ENCODE measurements around the gene FEM1C.

The FEM1C gene, protein sequence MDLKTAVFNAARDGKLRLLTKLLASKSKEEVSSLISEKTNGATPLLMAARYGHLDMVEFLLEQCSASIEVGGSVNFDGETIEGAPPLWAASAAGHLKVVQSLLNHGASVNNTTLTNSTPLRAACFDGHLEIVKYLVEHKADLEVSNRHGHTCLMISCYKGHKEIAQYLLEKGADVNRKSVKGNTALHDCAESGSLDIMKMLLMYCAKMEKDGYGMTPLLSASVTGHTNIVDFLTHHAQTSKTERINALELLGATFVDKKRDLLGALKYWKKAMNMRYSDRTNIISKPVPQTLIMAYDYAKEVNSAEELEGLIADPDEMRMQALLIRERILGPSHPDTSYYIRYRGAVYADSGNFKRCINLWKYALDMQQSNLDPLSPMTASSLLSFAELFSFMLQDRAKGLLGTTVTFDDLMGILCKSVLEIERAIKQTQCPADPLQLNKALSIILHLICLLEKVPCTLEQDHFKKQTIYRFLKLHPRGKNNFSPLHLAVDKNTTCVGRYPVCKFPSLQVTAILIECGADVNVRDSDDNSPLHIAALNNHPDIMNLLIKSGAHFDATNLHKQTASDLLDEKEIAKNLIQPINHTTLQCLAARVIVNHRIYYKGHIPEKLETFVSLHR

GRCh38 chr5:115544436-115545350 lies at the start of gene FEM1C:
Gene FEM1C, minus strand, starts transcription at chr5:115544775. Its CDS starts 1,282 bp downstream, at chr5:115543493.
- peak; percentile 98 for DNase-seq

- no peak for DNase-seq
These were observed 44.5 kb upstream of the FEM1C start for GRCh38 chr5:115589043-115589442.

DNA sequence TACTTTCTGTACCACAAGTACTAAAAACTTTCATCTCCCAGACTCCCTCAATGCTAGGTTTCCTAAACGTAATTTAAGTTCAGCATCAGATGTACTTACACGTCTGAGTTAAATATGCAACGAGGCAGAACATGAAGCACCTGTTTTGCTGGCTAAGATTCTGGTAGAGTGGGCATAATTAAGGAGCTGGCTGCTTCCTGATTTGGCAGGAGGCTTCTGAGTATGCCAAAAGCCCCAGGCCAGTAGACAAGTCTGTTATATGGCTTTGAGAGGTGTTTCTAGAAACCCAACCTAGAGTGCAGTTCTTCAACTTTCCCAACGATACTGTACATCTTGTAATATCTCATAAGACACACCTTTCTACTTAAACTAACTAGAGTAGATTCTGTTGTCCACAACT lies 44.1 kb upstream of the FEM1C start:
- DNase-seq = no peak

GRCh38 chr5:115586525-115587146 lies 42.1 kb upstream of the FEM1C start:
- no peak for DNase-seq

GRCh38 chr5:115585265-115585664 lies 40.7 kb upstream of the FEM1C start:
- no peak for DNase-seq

- DNase-seq = no peak
These were observed 39.9 kb upstream of the FEM1C start for GRCh38 chr5:115584501-115584900.

GRCh38 chr5:115583474-115583873 lies 38.9 kb upstream of the FEM1C start:
- no peak for DNase-seq

DNA sequence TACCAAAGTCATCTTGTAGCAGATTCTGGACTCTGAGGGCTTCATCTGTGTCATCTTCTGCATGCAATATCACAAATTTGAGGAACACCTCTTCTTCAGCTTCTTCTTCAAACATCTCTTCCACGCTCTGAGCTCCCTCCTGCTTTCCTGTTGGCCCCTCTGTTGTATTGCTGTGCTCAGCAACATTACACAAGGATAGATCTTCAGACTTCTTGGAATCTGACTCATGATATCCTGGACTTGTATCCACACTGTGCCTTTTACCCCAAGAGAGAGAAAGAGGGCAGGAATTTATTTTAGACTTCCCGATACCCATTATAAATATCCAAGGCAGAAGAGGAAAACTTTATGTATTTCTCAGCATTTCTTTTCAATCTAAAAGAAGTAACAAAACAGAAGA lies 36.4 kb upstream of the FEM1C start:
- no peak for DNase-seq

GRCh38 chr5:115579747-115580173 lies 35.2 kb upstream of the FEM1C start:
- no peak for DNase-seq

- DNase-seq = no peak
These were observed 34.6 kb upstream of the FEM1C start for GRCh38 chr5:115579216-115579615.

DNA sequence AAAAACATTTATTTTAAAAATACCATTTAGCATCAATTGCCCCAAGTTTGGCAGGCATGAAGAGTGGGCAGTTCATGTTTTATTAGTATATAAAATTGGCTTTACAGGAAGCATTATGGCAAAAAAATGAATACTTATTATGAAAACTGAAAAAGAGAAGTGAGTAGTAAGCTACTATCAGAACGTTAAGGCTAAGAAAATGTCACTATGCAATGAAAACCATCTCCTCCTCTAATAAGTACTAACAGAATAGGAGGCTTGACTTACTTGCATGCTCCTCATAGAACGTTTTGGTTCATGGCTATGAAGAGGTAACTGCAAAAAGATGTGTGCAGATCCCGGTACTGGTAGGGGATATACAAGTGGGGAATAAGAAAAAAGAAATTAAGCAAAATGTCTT lies 34.1 kb upstream of the FEM1C start:
- DNase-seq = no peak

GRCh38 chr5:115577741-115578140 lies 33.2 kb upstream of the FEM1C start:
- no peak for DNase-seq

DNA sequence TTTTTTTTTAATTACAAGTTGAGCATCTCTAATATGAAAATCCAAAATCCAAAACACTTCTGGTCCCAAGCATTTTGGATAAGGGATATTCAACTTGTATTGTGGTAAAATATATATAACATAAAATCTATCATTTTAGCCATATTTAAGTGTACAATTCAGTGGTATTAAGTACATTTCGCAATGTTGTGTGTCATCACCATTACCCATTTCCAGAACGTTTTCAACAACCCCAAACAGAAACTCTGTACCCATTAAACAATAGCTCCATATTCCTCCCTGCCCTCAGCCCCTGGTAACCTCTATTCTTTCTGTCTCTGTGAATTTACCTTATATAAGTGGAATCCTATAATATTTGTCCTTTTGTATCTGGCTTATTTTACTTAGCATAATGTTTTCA lies 32.8 kb upstream of the FEM1C start:
- DNase-seq = no peak

DNA sequence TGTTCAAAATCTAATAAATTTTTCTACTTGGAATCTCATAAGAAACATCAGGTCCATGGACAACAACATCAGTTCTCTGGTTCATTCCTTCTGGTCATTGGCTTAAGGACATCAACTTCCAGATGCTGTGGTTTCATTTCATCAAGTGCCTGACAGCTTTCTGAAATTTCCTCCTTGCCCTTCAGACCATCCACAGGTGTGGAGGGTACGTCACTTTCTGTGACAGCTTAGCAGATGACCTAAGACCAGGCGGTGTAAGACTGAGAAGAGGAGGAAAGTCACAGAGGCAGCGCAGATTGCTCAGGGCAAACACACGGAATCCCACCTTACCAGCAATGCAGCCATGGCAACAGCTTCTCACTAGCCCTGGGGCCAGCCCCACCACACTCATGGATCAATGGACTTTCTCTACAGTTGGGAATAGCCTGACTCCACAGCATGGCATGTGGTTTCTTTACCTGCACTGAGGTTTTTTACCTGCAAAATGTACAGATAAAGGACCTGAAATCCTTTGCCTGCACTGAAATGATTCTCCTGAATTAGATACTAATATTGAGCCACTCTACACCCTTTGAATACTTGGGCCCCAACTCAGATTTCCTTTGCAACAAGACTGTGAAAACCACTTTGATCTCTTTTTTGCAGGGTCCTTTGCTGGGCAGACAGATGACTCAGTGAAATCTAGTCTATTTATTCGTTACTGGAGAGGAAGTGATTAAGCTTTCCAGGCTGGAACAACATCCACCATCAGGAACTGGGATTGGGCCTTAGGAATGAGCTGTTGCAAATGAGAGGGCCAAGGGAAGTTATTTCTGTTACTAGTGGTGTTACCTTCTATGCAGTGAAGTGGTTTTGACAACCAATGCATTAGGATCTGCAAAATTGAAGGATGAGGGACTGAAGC lies 30.8 kb upstream of the FEM1C start:
- no peak for DNase-seq

GRCh38 chr5:115573133-115573532 lies 28.6 kb upstream of the FEM1C start:
- no peak for DNase-seq

GRCh38 chr5:115571441-115571878 lies 26.9 kb upstream of the FEM1C start:
- no peak for DNase-seq

DNA sequence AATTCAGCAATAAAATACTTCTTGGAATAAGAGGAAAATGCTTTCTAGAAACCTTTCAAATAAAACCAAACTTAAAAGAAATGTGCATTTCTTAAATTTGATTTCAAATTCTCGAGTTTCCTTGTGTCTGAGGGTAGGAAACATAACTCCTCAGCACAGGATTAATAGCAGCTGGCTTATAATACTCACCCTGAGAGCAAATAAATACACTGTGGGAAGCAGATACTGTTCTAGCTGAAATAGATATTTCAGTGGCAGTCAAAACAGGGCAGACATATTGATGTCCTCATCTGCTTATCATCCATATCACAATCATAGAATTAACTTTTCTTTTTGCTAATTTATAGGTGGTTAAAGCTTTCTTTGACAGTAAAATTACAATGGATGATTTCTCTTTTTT lies 24.1 kb upstream of the FEM1C start:
- DNase-seq = no peak

- DNase-seq = no peak
These were observed 20.7 kb upstream of the FEM1C start for GRCh38 chr5:115565233-115565632.

GRCh38 chr5:115561176-115561575 lies 16.6 kb upstream of the FEM1C start:
- no peak for DNase-seq

DNA sequence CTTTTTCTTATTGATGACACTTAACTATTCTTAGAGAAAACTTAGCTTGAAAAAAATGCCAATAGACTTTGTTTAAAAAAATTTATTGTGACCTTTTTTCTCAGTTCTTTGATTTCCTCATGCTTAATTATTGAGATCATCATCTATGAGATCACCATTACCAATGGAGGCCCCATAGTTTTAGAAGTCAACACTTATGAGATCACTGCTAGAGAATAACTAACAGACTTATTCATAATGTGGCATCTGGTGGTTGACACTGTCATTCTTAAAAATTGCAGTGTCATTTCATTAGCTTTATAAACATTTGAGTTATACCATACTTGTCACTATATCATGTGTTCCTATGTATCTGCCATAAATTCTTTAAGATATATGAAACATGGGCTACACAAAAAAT lies 14.9 kb upstream of the FEM1C start:
- DNase-seq = no peak

GRCh38 chr5:115558388-115558956 lies 13.9 kb upstream of the FEM1C start:
- no peak for DNase-seq

Data from activated CD4-positive, alpha-beta T cell treated with anti-CD3 and anti-CD28 coated beads, Interleukin-2, amount 50 U/mL, for 1 hour (primary cell).